Measurements from ENCODE around the gene ERFL. TPM values are rescaled to one million over a fixed set of nuclear protein-coding genes. Genes with fewer than 3 reads are reported as not detected.
A peak's percentile ranks its signal among the peaks of the same experiment; 100 is the strongest.

ERFL gene
- total and polyA plus RNA-seq, 2 of the 4 experiments (the other 2 are of a cell fraction): not detected

DNA sequence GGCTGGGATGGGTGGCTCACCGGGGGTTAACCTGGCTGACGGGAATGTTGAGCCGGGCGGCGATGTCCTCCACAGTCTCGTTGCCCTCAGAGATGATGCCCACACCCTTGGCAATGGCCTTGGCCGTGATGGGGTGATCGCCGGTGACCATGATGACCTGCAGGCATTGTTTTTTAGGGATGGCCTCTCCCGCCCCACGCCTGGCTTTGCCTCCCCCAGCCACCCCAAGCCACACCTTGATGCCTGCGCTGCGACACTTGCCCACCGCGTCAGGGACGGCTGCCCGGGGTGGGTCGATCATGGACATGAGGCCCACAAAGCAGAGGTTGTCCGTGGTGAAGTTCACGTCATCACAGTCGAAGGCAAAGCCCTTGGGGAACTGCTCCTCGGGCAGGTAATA, 49.7 kb upstream of the ERFL start:
- H3K4me3 ChIP-seq (ENCODE audit: insufficient read depth, low read depth, low read length): no peak overlapping the region
- POLR2A ChIA-PET (ENCODE audit: unreplicated experiment): no interaction called here
- 71% methylated on average over 19 of the region's 22 CpGs; no CpG with 5 or more reads in 1 of the 2 experiments for WGBS, 2 experiments (ENCODE audit: extremely low coverage in 2 of 2, insufficient read length in 1 of 2)
- H3K23ac ChIP-seq (ENCODE audit: low read depth, low read length): no peak overlapping the region
- H3K36me3 ChIP-seq (ENCODE audit: control insufficient read depth, insufficient read depth, low read length): no peaks in the 10 kb centered on the region
- BruUV-seq (replicated peaks): no TSS peak
- no peak overlapping the region for H3K27ac ChIP-seq (ENCODE audit: insufficient read depth, low read length)
- H4K5ac ChIP-seq (ENCODE audit: low read depth, low read length): no peak overlapping the region
- H3K9me3 ChIP-seq (ENCODE audit: control insufficient read depth, insufficient read depth, low read length): no peaks in the 10 kb centered on the region
- dilution Hi-C loops (cut with HindIII; ENCODE audit: low sequenced_read_pairs, unreplicated experiment): no loop called here
- no peaks in the 10 kb centered on the region for H3K9me1 ChIP-seq (ENCODE audit: insufficient read depth, low read length)
- H3K9ac ChIP-seq (ENCODE audit: low read depth, low read length): no peak overlapping the region
- H2AK5ac ChIP-seq (ENCODE audit: low read depth, low read length): no peak overlapping the region
- H3K14ac ChIP-seq (replicated peaks; ENCODE audit: low read depth, low read length): no peak overlapping the region
- no peaks in the 10 kb centered on the region for H4K20me1 ChIP-seq (ENCODE audit: insufficient read depth, low read length)
- CTCF ChIA-PET: no interaction called here
- H3K4me1 ChIP-seq (ENCODE audit: control insufficient read depth, insufficient read depth, low read length): no peaks in the 10 kb centered on the region
- no peak overlapping the region for H4K91ac ChIP-seq (ENCODE audit: insufficient read depth, low read depth, low read length)
- DNase-seq (no peak), ATAC-seq (ENCODE audit: low read depth) (no peak)
- no peak overlapping the region for H2BK5ac ChIP-seq (ENCODE audit: low read depth, low read length, poor library complexity, severe bottlenecking)
- H4K8ac ChIP-seq (ENCODE audit: low read depth in 2 of 2, low read length in 2 of 2): no peak overlapping the region
- no peak overlapping the region for H2AFZ ChIP-seq (replicated peaks; ENCODE audit: low read length, poor library complexity)
- no peak overlapping the region for H2BK120ac ChIP-seq (ENCODE audit: low read depth, low read length)
- H3K56ac ChIP-seq (ENCODE audit: extremely low read depth, insufficient read depth, low read length): no peak overlapping the region
- no peak overlapping the region for H2BK20ac ChIP-seq (ENCODE audit: low read depth, low read length)
- H3K18ac ChIP-seq (ENCODE audit: low read depth, low read length): no peak overlapping the region
- no peak overlapping the region for H3K4me2 ChIP-seq (ENCODE audit: low read depth, low read length)
- in situ Hi-C loops (cut with MboI; ENCODE audit: low sequenced_read_pairs): no loop called here
- peaks cover 30% of the 10 kb centered on the region for H3K27me3 ChIP-seq (ENCODE audit: control insufficient read depth, insufficient read depth, low read length)
- H3K4ac ChIP-seq (ENCODE audit: low read depth, low read length): no peak overlapping the region
- no peaks in the 10 kb centered on the region for H3K79me1 ChIP-seq (ENCODE audit: low read depth in 1 of 2, low read length in 2 of 2)
- intact Hi-C loops (cut with micrococcal nuclease): no loop called here
- H2AK9ac ChIP-seq (replicated peaks; ENCODE audit: low read depth, low read length, poor library complexity): peak overlapping the region; percentile 6
- no peak overlapping the region for H2BK15ac ChIP-seq (ENCODE audit: low read depth, low read length)
- TF ChIP-seq NFE2L2 (IDR thresholded peaks at IDR 0.05; ENCODE audit: low read depth, low read length) (no peak), RCOR1 (IDR thresholded peaks at IDR 0.05; ENCODE audit: insufficient replicate concordance, low read length) (no peak), SMC3 (IDR thresholded peaks at IDR 0.05; ENCODE audit: low read depth, low read length) (no peak), MAZ (IDR thresholded peaks at IDR 0.05; ENCODE audit: borderline replicate concordance, low read depth, low read length) (no peak)
- TF ChIP-seq, protein P1, sequence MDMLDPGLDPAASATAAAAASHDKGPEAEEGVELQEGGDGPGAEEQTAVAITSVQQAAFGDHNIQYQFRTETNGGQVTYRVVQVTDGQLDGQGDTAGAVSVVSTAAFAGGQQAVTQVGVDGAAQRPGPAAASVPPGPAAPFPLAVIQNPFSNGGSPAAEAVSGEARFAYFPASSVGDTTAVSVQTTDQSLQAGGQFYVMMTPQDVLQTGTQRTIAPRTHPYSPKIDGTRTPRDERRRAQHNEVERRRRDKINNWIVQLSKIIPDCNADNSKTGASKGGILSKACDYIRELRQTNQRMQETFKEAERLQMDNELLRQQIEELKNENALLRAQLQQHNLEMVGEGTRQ (IDR thresholded peaks at IDR 0.05; ENCODE audit: low read depth, low read length): no peak
- TF ChIP-seq, protein P2, sequence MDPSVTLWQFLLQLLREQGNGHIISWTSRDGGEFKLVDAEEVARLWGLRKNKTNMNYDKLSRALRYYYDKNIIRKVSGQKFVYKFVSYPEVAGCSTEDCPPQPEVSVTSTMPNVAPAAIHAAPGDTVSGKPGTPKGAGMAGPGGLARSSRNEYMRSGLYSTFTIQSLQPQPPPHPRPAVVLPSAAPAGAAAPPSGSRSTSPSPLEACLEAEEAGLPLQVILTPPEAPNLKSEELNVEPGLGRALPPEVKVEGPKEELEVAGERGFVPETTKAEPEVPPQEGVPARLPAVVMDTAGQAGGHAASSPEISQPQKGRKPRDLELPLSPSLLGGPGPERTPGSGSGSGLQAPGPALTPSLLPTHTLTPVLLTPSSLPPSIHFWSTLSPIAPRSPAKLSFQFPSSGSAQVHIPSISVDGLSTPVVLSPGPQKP (IDR thresholded peaks at IDR 0.05; ENCODE audit: borderline replicate concordance, low read depth, low read length): no peak

Measured in IMR-90 (cell line).